CD8-positive, alpha-beta memory T cell (primary cell): ENCODE measurements around the gene KLHDC7B. TPM values are rescaled to one million over a fixed set of nuclear protein-coding genes. Genes with fewer than 3 reads are reported as not detected.

ENCODE experiments used
- CTCF ChIA-PET: fragments of 350-600 bp; sonication (Branson Sonifier 250); formaldehyde crosslinking; loops from one replicate; lab custom pipeline; 2021; ENCODE audit warnings: antibody characterized with exemption; lab: Charles Lee
- POLR2A ChIA-PET: fragments of 350-600 bp; sonication (Branson Sonifier 250); formaldehyde crosslinking; loops from one replicate; lab custom pipeline; 2021; ENCODE audit warnings: antibody characterized with exemption; lab: Charles Lee
- DNase-seq, 5 donors: peaks; one replicate each; pipeline versions ENCODE4 v3.0.0 to v3.0.0-alpha.2; 2020 to 2022; ENCODE audit warnings: mixed read lengths in 1 of 5
- H3K27ac ChIP-seq: one replicate; pipeline ENCODE4 v1.7.0; 2013; ENCODE audit warnings: low read depth, mild to moderate bottlenecking, low read length, moderate library complexity
- H3K27me3 ChIP-seq: 2 replicates; pipeline ENCODE4 v1.7.0; 2013; ENCODE audit warnings: low read length, mild to moderate bottlenecking; ENCODE audit not compliant: insufficient read depth, poor library complexity, severe bottlenecking
- H3K36me3 ChIP-seq: 2 replicates; pipeline ENCODE4 v1.7.0; 2013; ENCODE audit warnings: mild to moderate bottlenecking, low read length, moderate library complexity; ENCODE audit not compliant: insufficient read depth
- H3K4me1 ChIP-seq: 2 replicates; pipeline ENCODE4 v1.7.0; 2013; ENCODE audit warnings: mild to moderate bottlenecking, low read length, moderate library complexity; ENCODE audit not compliant: insufficient read depth
- H3K4me3 ChIP-seq: 2 replicates; pipeline ENCODE4 v1.7.0; 2013; ENCODE audit warnings: mild to moderate bottlenecking, low read length
- H3K9me3 ChIP-seq: 2 replicates; pipeline ENCODE4 v1.7.0; 2013; ENCODE audit warnings: mild to moderate bottlenecking, low read length
- H3K27ac Mint-ChIP-seq, 8 donors: one replicate each; pipeline ENCODE4 v1.8.0; 2020 to 2021; ENCODE audit warnings: mixed read lengths in 8 of 8, mild to moderate bottlenecking in 6 of 8, inconsistent platforms in 3 of 8, moderate library complexity in 3 of 8
- H3K27me3 Mint-ChIP-seq, 2 donors: one replicate each; pipeline ENCODE4 v1.8.0; 2020 to 2021; ENCODE audit warnings: mixed read lengths in 2 of 2, mild to moderate bottlenecking in 1 of 2, moderate library complexity in 1 of 2
- H3K36me3 Mint-ChIP-seq, 3 donors: one replicate each; pipeline ENCODE4 v1.8.0; 2020 to 2021; ENCODE audit warnings: mixed read lengths in 3 of 3, inconsistent platforms in 1 of 3, mild to moderate bottlenecking in 1 of 3
- H3K4me1 Mint-ChIP-seq, 3 donors: one replicate each; pipeline ENCODE4 v1.8.0; 2020 to 2021; ENCODE audit warnings: mixed read lengths in 3 of 3, inconsistent platforms in 1 of 3, mild to moderate bottlenecking in 1 of 3
- H3K4me3 Mint-ChIP-seq, 7 donors: one replicate each; pipeline ENCODE4 v1.8.0; 2020 to 2021; ENCODE audit warnings: mixed read lengths in 7 of 7, mild to moderate bottlenecking in 6 of 7, moderate library complexity in 4 of 7, inconsistent platforms in 2 of 7
- H3K9me3 Mint-ChIP-seq, 5 donors: one replicate each; pipeline ENCODE4 v1.8.0; 2020 to 2022; ENCODE audit warnings: mixed read lengths in 5 of 5, mild to moderate bottlenecking in 3 of 5, moderate library complexity in 2 of 5, inconsistent platforms in 1 of 5
- polyA plus RNA-seq: library from polyadenylated mRNA; unstranded; fragments of 300-500 nt; fragmentation: Illumina TruSeq; gene quantifications from one replicate; pipeline ENCODE4 v1.2.3, GENCODE V29; 2021
- total RNA-seq, 2 experiments: library from RNA; stranded (reverse); gene quantifications; one replicate each; pipeline ENCODE4 v1.2.3, GENCODE V29; 2021

Gene KLHDC7B
- total and polyA plus RNA-seq, 3 experiments from 2014 or later: 5.1 to 8.1 (median 6.2) TPM

DNA sequence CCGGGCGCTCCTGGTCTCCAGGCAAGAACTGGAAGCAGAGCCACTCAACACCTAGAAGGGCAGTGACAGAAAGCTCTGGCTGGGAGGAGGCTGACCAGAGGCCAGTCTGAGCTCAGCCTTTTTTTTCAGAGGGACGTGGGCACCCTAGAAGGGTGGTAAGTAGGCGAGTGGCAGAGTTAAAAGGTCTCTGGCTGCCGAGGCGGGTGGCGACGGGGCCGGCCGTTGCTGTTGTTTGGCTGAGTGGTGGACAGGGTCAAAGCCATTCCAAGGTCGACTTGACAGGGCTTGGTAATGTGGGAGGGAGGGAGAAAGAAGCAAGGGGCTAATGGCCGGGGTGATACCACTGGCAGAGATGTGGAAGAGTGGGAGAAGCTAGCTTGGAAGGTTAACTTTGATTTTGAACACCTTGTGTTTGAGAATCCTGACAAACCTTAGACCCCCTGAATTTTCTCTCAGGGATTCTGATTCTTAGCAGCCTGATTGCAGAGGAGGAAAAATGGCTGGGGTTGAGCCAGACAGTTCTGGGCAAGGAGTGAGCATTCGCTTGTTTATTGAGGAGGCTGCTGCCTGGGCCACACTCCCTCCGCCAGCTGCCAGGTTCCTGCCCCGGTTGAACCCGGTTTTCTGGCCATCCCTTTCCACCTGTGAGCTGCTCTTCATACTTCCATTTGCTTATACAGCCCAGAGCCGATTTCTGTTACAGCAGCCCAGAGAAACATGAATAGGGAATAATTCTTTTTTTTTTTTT lies 17.9 kb downstream of the KLHDC7B start:
- Histone ChIP-seq H3K9me3 (no peaks in the 10 kb centered on the region), H3K4me3 (peak overlapping the region; percentile 85), H3K4me1 (no peaks in the 10 kb centered on the region), H3K27me3 (no peaks in the 10 kb centered on the region), H3K36me3 (no peaks in the 10 kb centered on the region), H3K27ac (peak overlapping the region; percentile 29)
- Mint-ChIP-seq H3K27ac (peak overlapping the region; percentile 7 to 98 (median 90)), H3K4me3 (peak overlapping the region; percentile 73 to 98 (median 92)), H3K4me1 (peaks cover 18 to 21% (median 19%) of the 10 kb centered on the region in 3 donors), H3K9me3 (no peaks in the 10 kb centered on the region), H3K36me3 (peaks cover 0 to 8% (median 0%) of the 10 kb centered on the region in 3 donors), H3K27me3 (peaks cover 0 to 4% of the 10 kb centered on the region in 2 donors)
- POLR2A ChIA-PET: interaction anchor here (0.7 to 3.2 kb wide), 10 partner anchors 15 to 327 kb away, joined by 3 to 23 read pairs (median 6); partner anchors contain the start of genes LMF2, NCAPH2, SCO2 and TYMP
- CTCF ChIA-PET: interaction anchor here (0.5 to 4.5 kb wide), 27 partner anchors 8 to 333 kb away, joined by 3 to 58 read pairs (median 5); partner anchors contain the start of genes CHKB, CPT1B, KLHDC7B and LMF2
- peak in 1 of 5 donors; percentile 45 for DNase-seq

DNA sequence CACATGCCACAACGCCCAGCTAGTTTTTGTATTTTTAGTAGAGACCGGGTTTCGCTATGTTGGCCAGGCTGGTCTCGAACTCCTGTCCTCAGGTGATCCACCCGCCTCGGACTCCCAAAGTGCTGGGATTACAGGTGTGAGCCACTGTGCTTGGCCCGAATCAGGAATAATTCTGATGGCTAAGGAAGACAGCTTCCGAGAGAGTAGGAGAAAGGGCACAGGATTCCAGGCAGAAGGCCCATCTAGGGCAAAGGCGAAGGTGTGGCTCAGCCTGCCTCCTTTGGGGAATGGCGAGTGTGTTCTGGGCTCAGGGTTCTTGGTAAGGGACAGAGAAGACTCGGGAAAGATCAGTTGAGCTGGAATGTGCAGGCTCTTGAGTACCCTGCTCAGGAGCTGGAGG lies 18.6 kb downstream of the KLHDC7B start:
- DNase-seq: peak in 1 of 5 donors; percentile 26
- H3K36me3 ChIP-seq: peaks cover under 1% of the 10 kb centered on the region
- no peaks in the 10 kb centered on the region for H3K9me3 ChIP-seq
- Mint-ChIP-seq H3K36me3 (peaks cover 0 to 15% (median 0%) of the 10 kb centered on the region in 3 donors), H3K4me3 (peak overlapping the region in 3 of 7 donors; percentile 15 to 49 (median 19)), H3K27ac (peak overlapping the region in 1 of 8 donors; percentile 9), H3K9me3 (no peaks in the 10 kb centered on the region), H3K4me1 (peaks cover 18 to 21% (median 19%) of the 10 kb centered on the region in 3 donors), H3K27me3 (peaks cover 0 to 4% of the 10 kb centered on the region in 2 donors)
- ChIA-PET CTCF (interaction anchor here (1.9 to 4.5 kb wide), 5 partner anchors 13 to 56 kb away, joined by 5 to 58 read pairs (median 19); partner anchors contain the start of genes CHKB and SCO2), POLR2A (interaction anchor here (3.2 kb wide), 1 partner anchor 38 kb away, joined by 23 read pairs; the partner anchor contains the start of gene SCO2)
- no peaks in the 10 kb centered on the region for H3K4me1 ChIP-seq
- no peak overlapping the region for H3K4me3 ChIP-seq
- H3K27ac ChIP-seq: no peak overlapping the region
- no peaks in the 10 kb centered on the region for H3K27me3 ChIP-seq

DNA sequence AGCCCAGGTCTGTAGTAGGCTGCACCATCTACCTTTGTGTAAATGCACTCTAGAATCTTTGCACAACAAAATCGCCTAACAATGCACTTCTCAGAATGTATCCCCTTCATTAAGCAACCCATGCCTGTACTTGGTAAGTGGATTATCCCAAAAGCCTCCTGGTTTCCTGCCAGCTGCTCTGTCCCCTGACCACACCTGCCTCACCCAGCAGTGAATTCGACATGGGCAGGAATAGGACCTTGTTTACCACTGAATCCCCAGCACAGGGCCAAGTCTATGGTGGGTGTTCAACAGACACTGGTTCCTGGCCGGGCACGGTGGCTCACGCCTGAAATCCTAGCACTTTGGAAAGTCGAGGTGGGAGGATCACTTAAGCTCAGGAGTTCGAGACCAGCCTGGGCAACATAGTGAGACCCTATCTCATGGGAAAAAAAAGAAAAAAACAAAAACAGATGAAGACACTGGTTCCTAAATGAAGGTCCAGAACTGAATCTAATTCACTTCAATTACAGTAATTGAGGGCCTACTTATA lies 22.1 kb downstream of the KLHDC7B start:
- H3K9me3 Mint-ChIP-seq: no peaks in the 10 kb centered on the region
- peak overlapping the region in 1 of 8 donors; percentile 37 for H3K27ac Mint-ChIP-seq
- ChIA-PET CTCF (interaction anchor here (1.6 kb wide), 1 partner anchor 42 kb away, joined by 5 read pairs; the partner anchor contains the start of gene SCO2), POLR2A (no interaction called here)
- H3K27me3 Mint-ChIP-seq: peaks cover 0 to 4% of the 10 kb centered on the region in 2 donors
- H3K27ac ChIP-seq: no peak overlapping the region
- H3K9me3 ChIP-seq: no peaks in the 10 kb centered on the region
- peaks cover 0 to 46% (median 1%) of the 10 kb centered on the region in 3 donors for H3K36me3 Mint-ChIP-seq
- no peak overlapping the region for H3K4me3 Mint-ChIP-seq
- no peak overlapping the region for H3K4me3 ChIP-seq
- DNase-seq: no peak
- peaks cover 8% of the 10 kb centered on the region for H3K36me3 ChIP-seq
- H3K4me1 ChIP-seq: no peaks in the 10 kb centered on the region
- H3K27me3 ChIP-seq: no peaks in the 10 kb centered on the region
- peaks cover 9 to 12% (median 9%) of the 10 kb centered on the region in 3 donors for H3K4me1 Mint-ChIP-seq

DNA sequence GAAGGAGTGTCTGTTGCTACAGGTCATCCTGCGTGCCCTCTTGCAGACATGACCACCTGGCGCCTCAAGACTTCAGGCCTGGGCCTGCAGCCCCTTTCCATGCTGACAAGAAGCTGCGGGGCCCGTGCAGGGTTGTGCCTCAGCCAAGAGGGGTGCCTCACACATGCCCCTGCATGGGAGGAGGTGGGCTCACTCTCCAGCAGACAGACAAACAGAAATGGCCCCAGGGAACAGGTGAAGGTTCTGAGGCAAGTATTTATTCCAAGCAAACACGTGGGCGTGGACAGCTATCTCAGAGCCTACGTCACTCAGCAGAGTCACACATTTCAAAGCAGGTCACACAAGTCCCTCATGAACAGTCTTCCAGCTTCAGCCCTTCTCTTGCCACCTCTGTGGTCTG lies 22.9 kb downstream of the KLHDC7B start:
- ChIA-PET CTCF (interaction anchor here (1.6 kb wide), 1 partner anchor 43 kb away, joined by 5 read pairs; the partner anchor contains the start of gene SCO2), POLR2A (no interaction called here)
- DNase-seq: no peak
- Mint-ChIP-seq H3K27ac (no peak overlapping the region), H3K36me3 (peaks cover 0 to 44% (median 1%) of the 10 kb centered on the region in 3 donors), H3K27me3 (peaks cover 0 to 4% of the 10 kb centered on the region in 2 donors), H3K4me1 (peaks cover under 1 to 4% (median 1%) of the 10 kb centered on the region in 3 donors), H3K4me3 (no peak overlapping the region), H3K9me3 (no peaks in the 10 kb centered on the region)
- Histone ChIP-seq H3K4me3 (no peak overlapping the region), H3K27me3 (no peaks in the 10 kb centered on the region), H3K4me1 (no peaks in the 10 kb centered on the region), H3K27ac (no peak overlapping the region), H3K36me3 (peaks cover 8% of the 10 kb centered on the region), H3K9me3 (no peaks in the 10 kb centered on the region)

DNA sequence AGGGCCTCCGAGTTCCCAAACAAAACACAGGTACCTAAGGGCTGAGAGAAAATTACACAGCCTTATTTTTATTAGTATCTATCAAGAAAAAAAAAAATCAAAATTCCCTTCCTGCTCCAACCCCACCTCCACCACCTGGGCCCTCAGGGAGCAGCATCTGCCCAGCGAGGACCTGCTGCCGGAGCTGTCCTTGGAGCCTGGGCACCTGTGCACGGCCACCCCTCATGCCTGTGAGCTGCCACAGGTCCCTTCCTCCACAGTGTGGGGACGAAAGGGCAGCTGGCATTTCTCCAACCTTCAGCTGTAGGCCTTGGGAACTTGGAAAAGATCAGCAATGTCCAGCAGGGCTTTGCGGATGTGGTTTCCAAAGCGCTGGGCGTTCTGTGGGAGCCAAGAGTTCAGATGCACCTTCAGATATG lies 23.4 kb downstream of the KLHDC7B start:
- Mint-ChIP-seq H3K4me1 (no peaks in the 10 kb centered on the region), H3K27me3 (peaks cover 0 to 4% of the 10 kb centered on the region in 2 donors), H3K27ac (no peak overlapping the region), H3K9me3 (no peaks in the 10 kb centered on the region), H3K4me3 (no peak overlapping the region), H3K36me3 (peaks cover 0 to 46% (median 1%) of the 10 kb centered on the region in 3 donors)
- no peak overlapping the region for H3K27ac ChIP-seq
- POLR2A ChIA-PET: no interaction called here
- no peaks in the 10 kb centered on the region for H3K4me1 ChIP-seq
- no peaks in the 10 kb centered on the region for H3K9me3 ChIP-seq
- CTCF ChIA-PET: interaction anchor here (1.3 to 1.6 kb wide), 2 partner anchors 9 to 43 kb away, joined by 3 to 5 read pairs; partner anchors contain the start of genes CPT1B and SCO2
- no peaks in the 10 kb centered on the region for H3K27me3 ChIP-seq
- peak in 1 of 5 donors; percentile 35 for DNase-seq
- peaks cover 8% of the 10 kb centered on the region for H3K36me3 ChIP-seq
- H3K4me3 ChIP-seq: no peak overlapping the region

DNA sequence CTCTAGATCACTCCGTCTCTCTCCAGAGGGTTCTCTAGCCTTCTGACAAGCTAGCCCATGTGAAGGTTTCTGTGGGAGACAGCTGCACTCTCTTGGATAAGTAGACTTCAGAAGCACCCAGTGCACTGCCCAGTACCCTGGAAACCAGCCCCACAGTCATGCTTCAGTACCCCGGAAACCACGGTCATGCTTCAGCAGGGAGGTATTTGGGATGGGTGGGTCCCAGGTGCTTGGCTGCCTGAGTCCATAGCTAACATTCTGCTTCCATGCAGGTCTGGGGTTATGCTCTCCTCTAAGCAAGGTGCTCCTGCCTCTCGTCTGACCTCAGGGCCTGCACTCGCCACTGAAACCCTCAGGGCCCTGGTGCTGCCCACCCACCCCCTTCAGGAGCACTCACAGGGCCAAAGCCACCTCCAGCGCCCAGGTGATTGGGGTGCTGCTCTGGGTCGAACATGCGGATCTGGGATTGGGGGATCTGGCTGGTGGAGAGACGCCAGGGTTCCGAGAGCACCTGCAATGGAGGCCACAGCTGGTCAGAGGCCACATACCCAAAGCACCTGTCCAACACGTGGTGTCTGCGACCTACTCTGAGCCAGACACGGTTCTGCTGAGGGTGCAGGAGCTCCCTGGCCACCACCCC lies 24.3 kb downstream of the KLHDC7B start:
- POLR2A ChIA-PET: no interaction called here
- H3K27ac ChIP-seq: no peak overlapping the region

DNA sequence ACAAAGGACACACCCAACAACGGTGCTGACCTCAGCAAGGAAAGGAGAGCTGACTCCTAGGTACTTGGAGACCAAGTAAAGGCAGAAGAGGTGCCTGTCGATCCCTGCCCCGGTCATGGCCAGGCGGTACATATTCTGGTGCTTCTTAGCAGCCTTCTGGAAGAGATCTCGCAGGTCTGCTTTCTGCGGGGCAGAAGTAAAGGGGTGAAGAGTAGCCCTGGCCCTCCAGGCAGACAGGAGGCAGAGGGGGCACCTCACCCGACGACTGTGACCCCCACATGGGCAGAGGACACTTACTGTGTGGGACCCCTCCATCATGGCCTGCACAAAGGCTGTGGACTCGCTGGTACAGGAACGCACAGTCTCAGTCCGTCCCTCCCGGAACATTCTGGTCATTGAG lies 25.2 kb downstream of the KLHDC7B start:
- no peak overlapping the region for H3K4me3 ChIP-seq

More for the DNA sequence above, 24.3 kb downstream of the KLHDC7B start:
- H3K27me3 Mint-ChIP-seq: peaks cover 0 to 4% of the 10 kb centered on the region in 2 donors
- DNase-seq: peak in 1 of 5 donors; percentile 12
- peaks cover 0 to 50% (median 3%) of the 10 kb centered on the region in 3 donors for H3K36me3 Mint-ChIP-seq
- CTCF ChIA-PET: interaction anchor here (1.3 kb wide), 1 partner anchor 8 kb away, joined by 3 read pairs; the partner anchor contains the start of gene CPT1B
- H3K27me3 ChIP-seq: no peaks in the 10 kb centered on the region
- H3K4me3 ChIP-seq: no peak overlapping the region
- H3K36me3 ChIP-seq: peaks cover 8% of the 10 kb centered on the region
- no peak overlapping the region for H3K4me3 Mint-ChIP-seq
- H3K4me1 ChIP-seq: no peaks in the 10 kb centered on the region
- H3K27ac Mint-ChIP-seq: no peak overlapping the region
- no peaks in the 10 kb centered on the region for H3K9me3 ChIP-seq
- no peaks in the 10 kb centered on the region for H3K9me3 Mint-ChIP-seq
- no peaks in the 10 kb centered on the region for H3K4me1 Mint-ChIP-seq

More for the DNA sequence above, 25.2 kb downstream of the KLHDC7B start:
- H3K9me3 Mint-ChIP-seq: no peaks in the 10 kb centered on the region
- ChIA-PET CTCF (interaction anchor here (2.0 kb wide), 1 partner anchor 8 kb away, joined by 12 read pairs; the partner anchor contains the start of gene SYCE3), POLR2A (no interaction called here)
- Histone ChIP-seq H3K27me3 (no peaks in the 10 kb centered on the region), H3K27ac (no peak overlapping the region), H3K9me3 (no peaks in the 10 kb centered on the region), H3K4me1 (no peaks in the 10 kb centered on the region), H3K36me3 (peaks cover 8% of the 10 kb centered on the region)
- H3K4me3 Mint-ChIP-seq: no peak overlapping the region
- peaks cover 0 to 56% (median 3%) of the 10 kb centered on the region in 3 donors for H3K36me3 Mint-ChIP-seq
- H3K4me1 Mint-ChIP-seq: no peaks in the 10 kb centered on the region
- H3K27me3 Mint-ChIP-seq: peaks cover 0 to 4% of the 10 kb centered on the region in 2 donors
- no peak for DNase-seq
- no peak overlapping the region for H3K27ac Mint-ChIP-seq
